ENCODE results near the gene NRL. TPM values are rescaled to one million over a fixed set of nuclear protein-coding genes. Genes with fewer than 3 reads are reported as not detected.

The NRL gene
- total RNA-seq, 1 experiment from 2014 or later, result 2.5 TPM

DNA sequence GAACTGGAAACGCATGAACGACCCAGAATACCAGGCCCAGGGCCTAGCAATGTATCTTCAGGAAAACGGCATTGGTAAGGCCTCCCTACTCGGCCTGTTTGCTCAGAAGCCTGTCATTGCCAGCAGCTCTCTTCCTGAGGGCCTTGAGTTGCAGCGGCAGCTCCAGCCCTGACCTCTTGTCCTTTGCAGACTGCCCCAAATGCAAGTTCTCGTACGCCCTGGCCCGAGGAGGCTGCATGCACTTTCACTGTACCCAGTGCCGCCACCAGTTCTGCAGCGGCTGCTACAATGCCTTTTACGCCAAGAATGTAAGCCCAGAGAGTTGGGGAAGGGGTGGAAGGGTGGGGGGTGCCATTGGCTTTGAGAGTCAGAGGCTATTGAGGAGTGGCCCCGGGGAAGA lies 42.6 kb upstream of the NRL start:
- no peak overlapping the region for H2AK5ac ChIP-seq (ENCODE audit: insufficient read length, low read length)
- H3T11ph ChIP-seq (ENCODE audit: low read length), result no peak overlapping the region
- H3K27me3 Mint-ChIP-seq (ENCODE audit: low read depth), result no peaks in the 10 kb centered on the region; the same call in 1 of the 2 replicates
- no peak overlapping the region for H2BK5ac ChIP-seq (ENCODE audit: insufficient read length, low read length)
- H3K56ac ChIP-seq (ENCODE audit: insufficient read length, low read depth, low read length), result no peak overlapping the region
- no peaks in the 10 kb centered on the region for H3K27me3 ChIP-seq (ENCODE audit: insufficient read depth, low read length)
- H3K23me2 ChIP-seq (ENCODE audit: insufficient read length, low read depth, low read length, poor library complexity, severe bottlenecking), result no peaks in the 10 kb centered on the region
- no CpG with 5 or more reads among the region's 12 CpGs for WGBS (ENCODE audit: extremely low coverage, insufficient read length, low lambda C conversion rate)
- no peak overlapping the region for H3K14ac ChIP-seq (ENCODE audit: insufficient read depth, low read length)
- no peak overlapping the region for H4K91ac ChIP-seq (ENCODE audit: insufficient read length, low read depth, low read length)
- TF ChIP-seq, protein P1, sequence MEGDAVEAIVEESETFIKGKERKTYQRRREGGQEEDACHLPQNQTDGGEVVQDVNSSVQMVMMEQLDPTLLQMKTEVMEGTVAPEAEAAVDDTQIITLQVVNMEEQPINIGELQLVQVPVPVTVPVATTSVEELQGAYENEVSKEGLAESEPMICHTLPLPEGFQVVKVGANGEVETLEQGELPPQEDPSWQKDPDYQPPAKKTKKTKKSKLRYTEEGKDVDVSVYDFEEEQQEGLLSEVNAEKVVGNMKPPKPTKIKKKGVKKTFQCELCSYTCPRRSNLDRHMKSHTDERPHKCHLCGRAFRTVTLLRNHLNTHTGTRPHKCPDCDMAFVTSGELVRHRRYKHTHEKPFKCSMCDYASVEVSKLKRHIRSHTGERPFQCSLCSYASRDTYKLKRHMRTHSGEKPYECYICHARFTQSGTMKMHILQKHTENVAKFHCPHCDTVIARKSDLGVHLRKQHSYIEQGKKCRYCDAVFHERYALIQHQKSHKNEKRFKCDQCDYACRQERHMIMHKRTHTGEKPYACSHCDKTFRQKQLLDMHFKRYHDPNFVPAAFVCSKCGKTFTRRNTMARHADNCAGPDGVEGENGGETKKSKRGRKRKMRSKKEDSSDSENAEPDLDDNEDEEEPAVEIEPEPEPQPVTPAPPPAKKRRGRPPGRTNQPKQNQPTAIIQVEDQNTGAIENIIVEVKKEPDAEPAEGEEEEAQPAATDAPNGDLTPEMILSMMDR (conservative IDR thresholded peaks at IDR 0.05), result no peak
- H3K4ac ChIP-seq (ENCODE audit: low read depth, low read length), result no peak overlapping the region
- H3K79me1 ChIP-seq (ENCODE audit: insufficient read depth, low read depth, low read length, poor library complexity, severe bottlenecking), result no peaks in the 10 kb centered on the region
- no peaks in the 10 kb centered on the region for H3K4me1 ChIP-seq (ENCODE audit: insufficient read depth, low read length)
- peaks cover 11 to 13% of the 10 kb centered on the region in 2 experiments for H3K4me1 Mint-ChIP-seq
- no peak overlapping the region for H3K9ac ChIP-seq (ENCODE audit: extremely low read depth, insufficient read length, low read length)
- H3K4me2 ChIP-seq (ENCODE audit: insufficient read depth, insufficient read length, low read length), result no peak overlapping the region
- no peaks in the 10 kb centered on the region for H3K9me3 Mint-ChIP-seq
- H3K27ac Mint-ChIP-seq, result no peak overlapping the region
- H3K9me3 ChIP-seq (ENCODE audit: control insufficient read depth, low read depth, low read length), result no peaks in the 10 kb centered on the region
- no peak overlapping the region for H3K18ac ChIP-seq (ENCODE audit: insufficient read length, low read depth, low read length)
- no peaks in the 10 kb centered on the region for H4K20me1 ChIP-seq (ENCODE audit: control insufficient read depth, insufficient read depth, insufficient read length)
- H3K23ac ChIP-seq (ENCODE audit: insufficient read length, low read depth, low read length), result no peak overlapping the region
- H3K4me3 Mint-ChIP-seq, result no peak overlapping the region
- H4K5ac ChIP-seq (ENCODE audit: insufficient read length, low read depth, low read length), result no peak overlapping the region
- H2BK12ac ChIP-seq (ENCODE audit: insufficient read length, low read depth, low read length), result no peak overlapping the region
- no peak overlapping the region for H2BK120ac ChIP-seq (ENCODE audit: low read depth, low read length, poor library complexity, severe bottlenecking)
- no peak overlapping the region for H2AFZ ChIP-seq (ENCODE audit: low read length)
- no peak overlapping the region for H2BK15ac ChIP-seq (ENCODE audit: low read depth, low read length)
- H3K79me2 ChIP-seq (ENCODE audit: insufficient read depth, low read length), result no peaks in the 10 kb centered on the region
- H3K36me3 Mint-ChIP-seq (ENCODE audit: insufficient read depth in 1 of 3, low read depth in 3 of 3), result peaks cover 36 to 65% (median 57%) of the 10 kb centered on the region in 3 experiments; a peak in 6 of 7 replicates
- no peak overlapping the region for H3K27ac ChIP-seq (ENCODE audit: insufficient read length, low read depth, low read length)
- H2BK20ac ChIP-seq (ENCODE audit: low read depth, low read length, poor library complexity, severe bottlenecking), result no peak overlapping the region
- no peak for DNase-seq
- H4K8ac ChIP-seq (replicated peaks; ENCODE audit: insufficient read length, low read depth, low read length), result no peak overlapping the region

Measured in H9 (cell line).